ENCODE measurements around the gene NOS3. TPM values are rescaled to one million over a fixed set of nuclear protein-coding genes. Genes with fewer than 3 reads are reported as not detected.

Gene NOS3
- total RNA-seq, 1 donor from 2014 or later, result 0.86 TPM

DNA sequence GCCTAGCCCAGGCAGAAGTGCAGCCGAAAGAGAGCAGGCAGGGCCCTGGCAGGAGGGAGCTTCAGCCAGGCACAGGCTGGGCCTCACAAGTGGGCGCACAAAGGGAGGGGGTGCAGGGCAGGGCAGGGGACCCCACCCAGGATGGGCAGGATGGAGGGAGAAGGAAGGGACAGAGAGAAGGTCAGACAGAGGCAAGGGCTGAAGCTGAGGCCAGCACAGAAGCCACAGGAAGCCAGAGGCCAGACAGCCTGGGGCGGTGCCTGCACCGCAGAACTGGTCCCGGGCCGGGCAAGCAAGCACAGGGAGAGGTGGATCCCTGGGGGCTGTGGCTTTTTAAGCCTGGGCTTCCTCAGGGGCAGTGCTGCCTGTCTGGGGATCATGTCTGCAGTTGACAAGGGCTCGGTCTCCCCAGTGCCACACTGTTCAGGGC lies 16.7 kb downstream of the NOS3 start:
- DNase-seq, result no peak
- TF ChIP-seq, protein P1, sequence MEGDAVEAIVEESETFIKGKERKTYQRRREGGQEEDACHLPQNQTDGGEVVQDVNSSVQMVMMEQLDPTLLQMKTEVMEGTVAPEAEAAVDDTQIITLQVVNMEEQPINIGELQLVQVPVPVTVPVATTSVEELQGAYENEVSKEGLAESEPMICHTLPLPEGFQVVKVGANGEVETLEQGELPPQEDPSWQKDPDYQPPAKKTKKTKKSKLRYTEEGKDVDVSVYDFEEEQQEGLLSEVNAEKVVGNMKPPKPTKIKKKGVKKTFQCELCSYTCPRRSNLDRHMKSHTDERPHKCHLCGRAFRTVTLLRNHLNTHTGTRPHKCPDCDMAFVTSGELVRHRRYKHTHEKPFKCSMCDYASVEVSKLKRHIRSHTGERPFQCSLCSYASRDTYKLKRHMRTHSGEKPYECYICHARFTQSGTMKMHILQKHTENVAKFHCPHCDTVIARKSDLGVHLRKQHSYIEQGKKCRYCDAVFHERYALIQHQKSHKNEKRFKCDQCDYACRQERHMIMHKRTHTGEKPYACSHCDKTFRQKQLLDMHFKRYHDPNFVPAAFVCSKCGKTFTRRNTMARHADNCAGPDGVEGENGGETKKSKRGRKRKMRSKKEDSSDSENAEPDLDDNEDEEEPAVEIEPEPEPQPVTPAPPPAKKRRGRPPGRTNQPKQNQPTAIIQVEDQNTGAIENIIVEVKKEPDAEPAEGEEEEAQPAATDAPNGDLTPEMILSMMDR (IDR thresholded peaks at IDR 0.05; ENCODE audit: partially characterized antibody, unreplicated experiment), result no peak
- Mint-ChIP-seq H3K27ac (ENCODE audit: unreplicated experiment) (no peak overlapping the region), H3K4me3 (ENCODE audit: unreplicated experiment) (no peak overlapping the region), H3K36me3 (ENCODE audit: unreplicated experiment) (no peaks in the 10 kb centered on the region), H3K27me3 (ENCODE audit: unreplicated experiment) (peaks cover 10% of the 10 kb centered on the region), H3K4me1 (ENCODE audit: low read depth, unreplicated experiment) (peaks cover 7% of the 10 kb centered on the region), H3K9me3 (ENCODE audit: unreplicated experiment) (peaks cover 10% of the 10 kb centered on the region)

- no peaks in the 10 kb centered on the region for H3K36me3 Mint-ChIP-seq (ENCODE audit: unreplicated experiment)
- H3K27ac Mint-ChIP-seq (ENCODE audit: unreplicated experiment), result no peak overlapping the region
- no peak for DNase-seq
- H3K27me3 Mint-ChIP-seq (ENCODE audit: unreplicated experiment), result peaks cover 11% of the 10 kb centered on the region
- TF ChIP-seq, protein P1 (IDR thresholded peaks at IDR 0.05; ENCODE audit: partially characterized antibody, unreplicated experiment), result no peak
- H3K9me3 Mint-ChIP-seq (ENCODE audit: unreplicated experiment), result peaks cover 10% of the 10 kb centered on the region
- peaks cover 9% of the 10 kb centered on the region for H3K4me1 Mint-ChIP-seq (ENCODE audit: low read depth, unreplicated experiment)
- peak overlapping the region; percentile 44 for H3K4me3 Mint-ChIP-seq (ENCODE audit: unreplicated experiment)
Observed at GRCh38 chr7:151008143-151008510, 17.3 kb downstream of the NOS3 start.

DNA sequence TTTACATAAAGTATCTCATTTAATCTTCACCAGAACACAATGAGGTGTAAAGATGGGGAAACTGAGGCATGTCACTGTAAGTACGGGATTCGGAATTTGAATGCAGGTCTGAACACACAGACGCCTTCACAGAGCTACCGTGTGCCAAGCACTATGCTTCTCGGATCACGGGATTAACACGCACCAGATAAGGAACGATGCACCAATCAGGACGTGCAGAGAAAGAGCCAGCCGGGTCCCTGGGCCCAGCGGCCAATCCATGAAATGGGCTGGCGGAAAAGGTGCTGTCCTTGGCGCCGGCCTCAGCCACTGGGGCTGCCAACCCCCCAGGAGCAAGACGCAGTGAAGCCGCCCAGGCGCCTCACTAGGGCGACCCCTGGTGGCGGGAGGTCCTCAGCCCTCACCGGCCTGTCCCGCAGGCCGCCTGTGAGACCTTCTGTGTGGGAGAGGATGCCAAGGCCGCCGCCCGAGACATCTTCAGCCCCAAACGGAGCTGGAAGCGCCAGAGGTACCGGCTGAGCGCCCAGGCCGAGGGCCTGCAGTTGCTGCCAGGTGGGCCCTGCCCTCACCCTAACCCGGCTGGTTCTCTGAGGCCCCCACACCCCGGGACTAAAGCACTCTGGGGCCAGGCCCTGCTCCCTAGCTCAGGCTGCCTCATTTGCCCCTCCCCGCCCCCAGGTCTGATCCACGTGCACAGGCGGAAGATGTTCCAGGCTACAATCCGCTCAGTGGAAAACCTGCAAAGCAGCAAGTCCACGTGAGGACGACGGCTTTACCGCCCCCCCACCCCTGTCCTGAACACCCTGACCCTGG lies 17.9 kb downstream of the NOS3 start:
- peaks cover 9% of the 10 kb centered on the region for H3K4me1 Mint-ChIP-seq (ENCODE audit: low read depth, unreplicated experiment)
- DNase-seq, result peak; percentile 86
- H3K9me3 Mint-ChIP-seq (ENCODE audit: unreplicated experiment), result peaks cover 9% of the 10 kb centered on the region
- H3K27me3 Mint-ChIP-seq (ENCODE audit: unreplicated experiment), result peaks cover 11% of the 10 kb centered on the region
- peak overlapping the region; percentile 44 for H3K4me3 Mint-ChIP-seq (ENCODE audit: unreplicated experiment)
- no peaks in the 10 kb centered on the region for H3K36me3 Mint-ChIP-seq (ENCODE audit: unreplicated experiment)
- TF ChIP-seq, protein P1 (IDR thresholded peaks at IDR 0.05; ENCODE audit: partially characterized antibody, unreplicated experiment), result peak; percentile 93
- no peak overlapping the region for H3K27ac Mint-ChIP-seq (ENCODE audit: unreplicated experiment)

DNA sequence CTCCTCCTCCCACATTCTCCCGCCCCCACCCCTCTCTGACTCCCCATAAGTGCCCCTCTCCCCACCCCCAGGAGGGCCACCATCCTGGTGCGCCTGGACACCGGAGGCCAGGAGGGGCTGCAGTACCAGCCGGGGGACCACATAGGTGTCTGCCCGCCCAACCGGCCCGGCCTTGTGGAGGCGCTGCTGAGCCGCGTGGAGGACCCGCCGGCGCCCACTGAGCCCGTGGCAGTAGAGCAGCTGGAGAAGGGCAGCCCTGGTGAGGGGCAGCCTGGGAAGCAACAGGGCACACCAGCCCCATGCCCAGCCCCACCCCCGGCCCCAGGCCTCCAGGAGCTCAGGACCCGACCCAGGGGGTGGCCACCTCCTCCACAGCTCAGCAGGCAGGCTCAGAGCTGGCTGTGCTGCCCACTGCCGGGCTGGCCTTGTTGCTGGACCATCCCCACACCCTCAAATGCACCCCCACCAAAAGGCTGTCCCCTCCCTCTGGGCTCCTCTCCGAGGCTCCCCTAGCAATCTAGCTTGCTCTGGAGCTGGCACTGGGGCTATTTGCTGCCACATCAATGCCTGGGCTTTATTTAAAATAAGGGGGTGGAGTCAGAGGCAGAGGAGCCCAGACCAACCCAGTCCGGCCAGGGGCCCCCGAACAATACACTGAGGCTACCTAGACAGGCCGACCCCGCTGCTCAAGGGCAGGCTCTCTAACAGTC lies 18.7 kb downstream of the NOS3 start:
- Mint-ChIP-seq H3K27me3 (ENCODE audit: unreplicated experiment) (peaks cover 13% of the 10 kb centered on the region), H3K4me1 (ENCODE audit: low read depth, unreplicated experiment) (peaks cover 11% of the 10 kb centered on the region), H3K36me3 (ENCODE audit: unreplicated experiment) (no peaks in the 10 kb centered on the region), H3K4me3 (ENCODE audit: unreplicated experiment) (no peak overlapping the region), H3K27ac (ENCODE audit: unreplicated experiment) (no peak overlapping the region), H3K9me3 (ENCODE audit: unreplicated experiment) (peaks cover 13% of the 10 kb centered on the region)
- no peak for DNase-seq
- TF ChIP-seq, protein P1 (IDR thresholded peaks at IDR 0.05; ENCODE audit: partially characterized antibody, unreplicated experiment), result no peak

DNA sequence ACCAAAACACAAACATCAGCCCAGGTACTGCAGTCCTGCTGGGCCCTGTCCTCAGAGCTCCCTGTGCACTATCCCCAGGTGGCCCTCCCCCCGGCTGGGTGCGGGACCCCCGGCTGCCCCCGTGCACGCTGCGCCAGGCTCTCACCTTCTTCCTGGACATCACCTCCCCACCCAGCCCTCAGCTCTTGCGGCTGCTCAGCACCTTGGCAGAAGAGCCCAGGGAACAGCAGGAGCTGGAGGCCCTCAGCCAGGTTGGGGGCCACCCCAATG lies 19.2 kb downstream of the NOS3 start:
- TF ChIP-seq, protein P1 (IDR thresholded peaks at IDR 0.05; ENCODE audit: partially characterized antibody, unreplicated experiment), result no peak
- Mint-ChIP-seq H3K36me3 (ENCODE audit: unreplicated experiment) (no peaks in the 10 kb centered on the region), H3K4me1 (ENCODE audit: low read depth, unreplicated experiment) (peaks cover 11% of the 10 kb centered on the region), H3K27ac (ENCODE audit: unreplicated experiment) (no peak overlapping the region), H3K9me3 (ENCODE audit: unreplicated experiment) (peaks cover 13% of the 10 kb centered on the region), H3K4me3 (ENCODE audit: unreplicated experiment) (no peak overlapping the region), H3K27me3 (ENCODE audit: unreplicated experiment) (peaks cover 13% of the 10 kb centered on the region)
- no peak for DNase-seq

Measured in glutamatergic neuron (in vitro differentiated cells).